Ureter (tissue), 1 donor: ENCODE data around the gene TRAF3. TPM values are rescaled to one million over a fixed set of nuclear protein-coding genes. Genes with fewer than 3 reads are reported as not detected.
"Not testable (repeated sequence)": the region's sequence is repeated elsewhere in the genome, so short reads cannot be mapped to it uniquely, and the experiment has no call there.

Experiments used
- DNase-seq: peaks from one replicate; pipeline ENCODE4 v3.0.0-alpha.2; 2020; ENCODE audit warnings: low spot score
- total RNA-seq: library from RNA; stranded (reverse); gene quantifications from one replicate; pipeline ENCODE4 v1.2.4, GENCODE V29; 2023
- donor health status: DM: yes; HTN: yes; CAD: no.

TRAF3 gene
- total RNA-seq, 1 donor from 2014 or later, result 29.9 TPM

- DNase-seq, result no peak
These were observed 51.8 kb downstream of the TRAF3 start for GRCh38 chr14:102829016-102829548.

GRCh38 chr14:102830474-102831045, 53.3 kb downstream of the TRAF3 start:
- no peak for DNase-seq

GRCh38 chr14:102831163-102831804, 54.0 kb downstream of the TRAF3 start:
- DNase-seq, result no peak

- no peak for DNase-seq
These were observed 56.1 kb downstream of the TRAF3 start for GRCh38 chr14:102833341-102833740.

GRCh38 chr14:102833991-102834390, 56.7 kb downstream of the TRAF3 start:
- no peak for DNase-seq

GRCh38 chr14:102835959-102836358, 58.7 kb downstream of the TRAF3 start:
- no peak for DNase-seq

- DNase-seq, result not testable (repeated sequence)
These were observed 59.9 kb downstream of the TRAF3 start for GRCh38 chr14:102837120-102837519.

GRCh38 chr14:102838501-102838900, 61.3 kb downstream of the TRAF3 start:
- DNase-seq, result no peak

- no peak for DNase-seq
These were observed 62.9 kb downstream of the TRAF3 start for GRCh38 chr14:102840115-102840514.

GRCh38 chr14:102840771-102841528, 63.7 kb downstream of the TRAF3 start:
- no peak for DNase-seq

- DNase-seq, result no peak
These were observed 71.7 kb downstream of the TRAF3 start for GRCh38 chr14:102848830-102849525.

- no peak for DNase-seq
These were observed 72.5 kb downstream of the TRAF3 start for GRCh38 chr14:102849526-102850379.

- DNase-seq, result no peak
These were observed 76.4 kb downstream of the TRAF3 start for GRCh38 chr14:102853648-102854047.

- no peak for DNase-seq
These were observed 76.9 kb downstream of the TRAF3 start for GRCh38 chr14:102854091-102854703.

GRCh38 chr14:102856179-102856578, 78.9 kb downstream of the TRAF3 start:
- no peak for DNase-seq

GRCh38 chr14:102857444-102857843, 80.2 kb downstream of the TRAF3 start:
- DNase-seq, result no peak

GRCh38 chr14:102859911-102860310, 82.7 kb downstream of the TRAF3 start:
- no peak for DNase-seq

GRCh38 chr14:102862154-102862773, 85.0 kb downstream of the TRAF3 start:
- no peak for DNase-seq

- no peak for DNase-seq
These were observed 86.1 kb downstream of the TRAF3 start for GRCh38 chr14:102863381-102863780.

GRCh38 chr14:102865916-102866315, 88.7 kb downstream of the TRAF3 start:
- not testable (repeated sequence) for DNase-seq
